ENCODE measurements around the gene TARS1. TPM values are rescaled to one million over a fixed set of nuclear protein-coding genes. Genes with fewer than 3 reads are reported as not detected.

The TARS1 gene
- total and polyA plus RNA-seq, 2 of the 13 experiments (the other 11 are each of a cell fraction or from before 2014, with no cell fraction given), result 77.0 to 184 TPM

- no peak for TF ChIP-seq PAF1 (CRISPR knock-in tag; IDR thresholded peaks at IDR 0.05)
- TF ChIP-seq ETV6 (CRISPR knock-in tag; conservative IDR thresholded peaks at IDR 0.05), result no peak
- no peak for TF ChIP-seq ZNF7 (CRISPR knock-in tag; IDR thresholded peaks at IDR 0.05)
- TF ChIP-seq ZNF333 (CRISPR knock-in tag; IDR thresholded peaks at IDR 0.05; ENCODE audit: borderline replicate concordance), result no peak
- TF ChIP-seq CCAR2 (optimal IDR thresholded peaks at IDR 0.05; ENCODE audit: low read depth, low read length), result no peak
- no peak for TF ChIP-seq NCOA2 (CRISPR knock-in tag; IDR thresholded peaks at IDR 0.05)
- TF ChIP-seq RBFOX2 (IDR thresholded peaks at IDR 0.05; ENCODE audit: low read depth, low read length), result no peak
- no peak for TF ChIP-seq ZNF10 (CRISPR knock-in tag; IDR thresholded peaks at IDR 0.05; ENCODE audit: borderline replicate concordance, low read depth)
- no peak for TF ChIP-seq ZHX1 (CRISPR knock-in tag; IDR thresholded peaks at IDR 0.05; ENCODE audit: low read depth)
- peak; percentile 58; the same call in 1 of the 2 replicates for TF ChIP-seq NFIC (IDR thresholded peaks at IDR 0.05; ENCODE audit: low read length)
- no peak for TF ChIP-seq PCBP1 (IDR thresholded peaks at IDR 0.05; ENCODE audit: borderline replicate concordance, low read depth, low read length)
- TF ChIP-seq USF2 (IDR thresholded peaks at IDR 0.05; ENCODE audit: low read depth, low read length), result no peak
- no peak for TF ChIP-seq USF2 (CRISPR knock-in tag; IDR thresholded peaks at IDR 0.05; ENCODE audit: borderline replicate concordance)
- TF ChIP-seq ASH2L (IDR thresholded peaks at IDR 0.05; ENCODE audit: insufficient read length, low read depth, low read length), result peak; percentile 10
- no peak for TF ChIP-seq KDM5A (IDR thresholded peaks at IDR 0.05; ENCODE audit: borderline replicate concordance, low read length)
- no peak for TF ChIP-seq LCORL (IDR thresholded peaks at IDR 0.05)
- no peak for TF ChIP-seq LCORL (CRISPR knock-in tag; IDR thresholded peaks at IDR 0.05)
- no peak for TF ChIP-seq EZH2 (conservative IDR thresholded peaks at IDR 0.05; ENCODE audit: low read depth, low read length)
- no peak for TF ChIP-seq ZNF292 (CRISPR knock-in tag; IDR thresholded peaks at IDR 0.05; ENCODE audit: borderline replicate concordance, low read depth)
- no peak for TF ChIP-seq BCLAF1 (IDR thresholded peaks at IDR 0.05)
- no peak for TF ChIP-seq ZBTB25 (CRISPR knock-in tag; IDR thresholded peaks at IDR 0.05)
- TF ChIP-seq ZSCAN9 (CRISPR knock-in tag; IDR thresholded peaks at IDR 0.05; ENCODE audit: borderline replicate concordance), result no peak
- TF ChIP-seq SKI (IDR thresholded peaks at IDR 0.05; ENCODE audit: partially characterized antibody), result no peak
- no peak for TF ChIP-seq FOXC1 (CRISPR knock-in tag; IDR thresholded peaks at IDR 0.05; ENCODE audit: borderline replicate concordance)
Measured at GRCh38 chr5:33410221-33410620, 30.5 kb upstream of the TARS1 start (continued).
